ENCODE data around the gene GPR101.

The GPR101 gene

GRCh38 chrX:137033774-137034507, at the start of gene GPR101:
Gene GPR101, minus strand, starts transcription at chrX:137033995. Its CDS starts 2,321 bp downstream, at chrX:137031674.
- DNase-seq (ENCODE audit: low read depth), result no peak

GRCh38 chrX:137081239-137081638, 47.4 kb upstream of the GPR101 start:
- DNase-seq (ENCODE audit: low read depth), result no peak

GRCh38 chrX:137072396-137072795, 38.6 kb upstream of the GPR101 start:
- DNase-seq (ENCODE audit: low read depth), result no peak

GRCh38 chrX:137071596-137071995, 37.8 kb upstream of the GPR101 start:
- no peak for DNase-seq (ENCODE audit: low read depth)

- DNase-seq (ENCODE audit: low read depth), result no peak
Observed at GRCh38 chrX:137067147-137067546, 33.4 kb upstream of the GPR101 start.

GRCh38 chrX:137062915-137063617, 29.3 kb upstream of the GPR101 start:
- no peak for DNase-seq (ENCODE audit: low read depth)

GRCh38 chrX:137058339-137059127, 24.7 kb upstream of the GPR101 start:
- no peak for DNase-seq (ENCODE audit: low read depth)

- no peak for DNase-seq (ENCODE audit: low read depth)
Observed at GRCh38 chrX:137052643-137053235, 18.9 kb upstream of the GPR101 start.

- no peak for DNase-seq (ENCODE audit: low read depth)
Observed at GRCh38 chrX:137051978-137052642, 18.3 kb upstream of the GPR101 start.

- no peak for DNase-seq (ENCODE audit: low read depth)
Observed at GRCh38 chrX:137044893-137045292, 11.1 kb upstream of the GPR101 start.

GRCh38 chrX:137043736-137044135, 9.9 kb upstream of the GPR101 start:
- DNase-seq (ENCODE audit: low read depth), result no peak

GRCh38 chrX:137041329-137041728, 7.5 kb upstream of the GPR101 start:
- no peak for DNase-seq (ENCODE audit: low read depth)

- no peak for DNase-seq (ENCODE audit: low read depth)
Observed at GRCh38 chrX:137040113-137040794, 6.5 kb upstream of the GPR101 start.

- DNase-seq (ENCODE audit: low read depth), result no peak
Observed at GRCh38 chrX:137034508-137034872, 695 bp upstream of the GPR101 start.

GRCh38 chrX:137032841-137033773, 688 bp downstream of the GPR101 start:
- DNase-seq (ENCODE audit: low read depth), result no peak

- no peak for DNase-seq (ENCODE audit: low read depth)
Observed at GRCh38 chrX:137032341-137032694, 1.5 kb downstream of the GPR101 start.

GRCh38 chrX:137031517-137032340, 2.1 kb downstream of the GPR101 start:
- DNase-seq (ENCODE audit: low read depth), result no peak

GRCh38 chrX:137031039-137031438, 2.8 kb downstream of the GPR101 start:
- DNase-seq (ENCODE audit: low read depth), result no peak

GRCh38 chrX:137028699-137029098, 5.1 kb downstream of the GPR101 start:
- no peak for DNase-seq (ENCODE audit: low read depth)
